ENCODE data around the gene LBR. TPM values are rescaled to one million over a fixed set of nuclear protein-coding genes. Genes with fewer than 3 reads are reported as not detected.
"Not testable (repeated sequence)": the region's sequence is repeated elsewhere in the genome, so short reads cannot be mapped to it uniquely, and the experiment has no call there.

LBR gene
- 189 and 195 TPM in 2 replicates for total RNA-seq

DNA sequence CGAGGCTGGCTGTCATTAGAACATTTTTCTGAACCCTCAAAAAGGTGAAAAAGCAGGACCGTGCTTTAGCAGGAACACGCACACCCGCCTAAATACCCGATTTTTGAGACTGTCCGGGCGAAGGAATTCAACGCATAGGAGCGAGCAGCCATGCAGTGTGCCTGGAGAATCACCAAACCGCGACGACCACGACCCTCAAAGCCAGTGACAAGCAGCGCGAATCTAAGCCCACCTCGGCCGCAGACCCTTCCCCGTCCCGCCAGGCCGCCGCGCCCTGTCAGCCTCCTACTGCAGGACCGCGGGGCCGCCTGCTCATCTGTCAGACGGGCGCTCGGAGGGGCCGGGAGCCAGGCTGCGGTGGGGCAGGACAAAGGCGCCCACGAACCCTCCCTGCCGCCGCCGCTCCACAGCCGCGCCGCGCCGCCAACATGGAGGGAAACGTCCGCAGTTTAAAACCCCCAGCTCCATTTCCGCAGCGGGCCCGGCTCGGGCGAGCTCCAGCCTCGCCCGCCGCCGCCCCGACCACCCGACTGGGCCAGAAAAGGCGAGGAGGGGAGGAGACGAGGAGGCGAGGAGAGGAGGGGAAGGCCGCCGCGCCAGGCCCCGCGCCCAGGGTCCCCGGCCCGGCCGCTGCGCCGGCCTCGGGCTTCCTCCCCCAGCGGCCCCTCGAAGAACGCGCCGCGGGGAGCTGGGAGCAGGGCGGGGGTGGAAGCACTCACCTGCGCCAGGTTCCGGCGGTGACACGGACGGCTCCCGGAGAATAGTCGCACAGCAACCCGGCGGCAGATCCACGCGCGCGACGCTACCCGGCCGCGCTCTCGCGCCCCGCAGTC lies at the start of gene LBR:
TSS of gene LBR (minus strand) at position 804 of the 833 bp plus-strand sequence. CDS start 3,963 bp downstream, outside the sequence.
- peak; percentile 86 for DNase-seq
- Mint-ChIP-seq H3K4me3 (peak within 1 kb of the TSS; percentile 90), H3K36me3 (ENCODE audit: low read depth) (peaks cover 24% of the 10 kb centered on the region), H3K27ac (peak within 1 kb of the TSS; percentile 95), H3K4me1 (peaks cover 57% of the 10 kb centered on the region), H3K9me3 (no peaks in the 10 kb centered on the region), H3K27me3 (no peaks in the 10 kb centered on the region)
- intact Hi-C loops (cut with micrococcal nuclease): loop anchor here (1.0 to 5.0 kb wide), 10 partner anchors 18 to 1045 kb away; partner anchors contain the start of genes H3-3A, PARP1, PYCR2 and SDE2

DNA sequence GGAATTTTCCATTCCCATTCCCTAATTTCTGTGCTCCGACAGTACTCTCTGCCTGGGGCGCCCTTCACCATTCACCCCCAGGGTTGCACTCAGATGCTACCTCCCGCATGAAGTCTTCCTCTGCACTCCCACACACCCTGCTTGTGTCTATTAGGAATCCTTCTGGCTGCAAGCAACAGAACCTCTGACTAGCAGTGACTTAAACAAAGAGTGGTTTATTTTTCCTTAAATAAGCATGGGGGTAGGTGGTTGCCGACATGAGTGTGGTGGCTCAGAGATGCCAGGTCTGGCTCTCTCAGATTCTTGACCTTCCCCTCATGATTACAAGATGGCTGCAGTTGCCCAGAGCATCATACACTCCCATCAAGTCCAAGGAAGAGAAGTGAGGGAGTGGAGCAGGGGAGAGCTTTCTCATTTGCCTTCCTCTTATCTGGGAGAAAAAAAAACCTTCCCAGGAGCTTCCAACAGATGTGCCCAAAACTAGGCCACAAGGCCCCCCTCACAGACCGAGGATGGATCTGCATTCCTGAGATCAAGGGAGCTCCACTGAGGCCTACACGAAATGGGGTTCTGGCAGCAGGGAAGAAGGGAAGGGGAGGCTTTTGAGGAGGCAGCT lies 49.6 kb upstream of the LBR start:
- no peaks in the 10 kb centered on the region for H3K36me3 Mint-ChIP-seq (ENCODE audit: low read depth)
- peak overlapping the region; percentile 45 for H3K27ac Mint-ChIP-seq
- no peaks in the 10 kb centered on the region for H3K9me3 Mint-ChIP-seq
- peak overlapping the region; percentile 15 for H3K4me3 Mint-ChIP-seq
- peaks cover 3% of the 10 kb centered on the region for H3K27me3 Mint-ChIP-seq
- intact Hi-C loops (cut with micrococcal nuclease): no loop called here
- H3K4me1 Mint-ChIP-seq: peaks cover 38% of the 10 kb centered on the region
- DNase-seq: peak; percentile 48

DNA sequence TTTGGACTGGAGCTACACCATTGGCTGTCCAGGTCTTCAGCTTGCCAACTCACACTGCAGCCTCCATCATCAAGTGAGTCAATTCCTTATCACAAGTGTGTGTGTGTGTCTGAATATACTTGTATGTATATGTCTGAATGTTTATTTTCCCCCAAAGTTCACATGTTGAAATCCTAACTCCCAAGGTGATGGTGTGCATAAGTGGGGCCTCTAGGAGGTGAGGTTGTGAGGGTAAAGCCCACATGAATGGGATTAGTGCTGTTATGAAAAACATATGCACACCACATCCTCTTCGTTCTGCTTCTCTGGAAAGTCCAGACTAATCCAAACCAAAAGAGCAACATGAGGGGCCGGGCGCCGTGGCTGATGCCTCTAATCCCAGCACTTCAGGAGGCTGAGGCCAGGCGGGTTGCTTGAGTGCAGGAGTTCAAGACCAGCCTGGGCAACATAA lies 48.7 kb upstream of the LBR start:
- peak overlapping the region; percentile 9 for H3K4me3 Mint-ChIP-seq
- H3K4me1 Mint-ChIP-seq: peaks cover 38% of the 10 kb centered on the region
- peak; percentile 70 for DNase-seq

DNA sequence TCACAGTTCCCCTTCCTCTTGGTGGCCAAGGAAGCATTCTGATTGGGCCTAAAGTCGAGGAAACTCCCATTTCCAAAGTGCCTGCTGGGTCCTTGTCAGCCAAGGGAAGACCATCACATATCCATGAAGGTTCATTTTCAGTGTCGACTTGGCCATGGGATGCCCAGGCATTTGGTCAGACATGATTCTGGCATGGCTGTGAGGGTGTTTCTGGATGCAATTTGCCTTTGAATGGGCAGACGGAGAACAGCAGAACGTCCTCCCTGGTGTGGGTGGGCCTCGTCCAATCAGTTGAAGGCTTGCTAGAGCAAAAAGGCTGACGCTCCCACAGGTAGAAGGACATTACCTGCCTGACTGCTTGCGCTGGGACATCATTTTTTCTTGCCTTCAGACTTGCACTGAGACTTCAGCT lies 48.3 kb upstream of the LBR start:
- H3K9me3 Mint-ChIP-seq: no peaks in the 10 kb centered on the region

More for the DNA sequence above, 48.7 kb upstream of the LBR start:
- no peaks in the 10 kb centered on the region for H3K36me3 Mint-ChIP-seq (ENCODE audit: low read depth)
- peak overlapping the region; percentile 68 for H3K27ac Mint-ChIP-seq
- peaks cover 2% of the 10 kb centered on the region for H3K27me3 Mint-ChIP-seq
- intact Hi-C loops (cut with micrococcal nuclease): no loop called here
- H3K9me3 Mint-ChIP-seq: no peaks in the 10 kb centered on the region

DNA sequence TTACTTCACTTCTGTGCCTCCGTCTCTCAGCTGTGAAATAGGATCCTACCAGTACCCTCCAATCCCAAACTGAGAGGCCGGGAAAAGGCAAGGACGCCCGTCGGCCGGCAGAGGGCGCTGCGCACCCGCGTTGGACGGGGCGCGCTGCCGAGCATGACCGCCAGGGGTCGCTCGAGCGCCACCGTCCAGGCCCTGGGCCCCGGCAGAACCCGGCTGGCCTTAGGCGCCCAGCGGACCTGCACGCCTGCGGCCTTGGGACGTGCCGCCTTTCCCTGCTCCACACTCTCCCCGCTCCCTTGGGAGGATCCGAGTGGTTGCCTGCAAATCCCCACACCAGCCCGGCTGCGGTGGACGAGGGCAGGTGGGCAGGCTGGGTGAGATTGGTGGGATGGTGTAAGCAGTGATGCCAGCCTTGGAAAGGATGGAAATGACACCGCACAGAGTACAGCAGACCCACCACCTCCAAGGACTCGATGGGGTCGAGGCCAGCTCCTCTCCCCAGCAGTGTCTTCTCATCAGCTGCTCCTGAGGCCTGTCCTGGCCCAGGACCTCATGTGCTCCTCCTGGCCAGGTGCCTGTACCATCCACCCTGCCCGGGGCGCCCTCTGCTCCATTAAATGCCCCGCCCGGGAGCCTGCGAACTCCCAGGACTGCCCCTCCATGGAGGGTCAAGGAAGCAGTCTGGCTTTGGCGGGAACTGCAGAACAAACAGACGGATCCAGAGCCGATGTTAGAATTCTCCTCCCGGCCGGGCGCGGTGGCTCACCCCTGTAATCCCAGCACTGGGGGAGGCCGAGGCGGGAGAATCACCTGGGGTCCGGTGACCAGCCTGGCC lies 47.4 kb upstream of the LBR start:
- H3K27ac Mint-ChIP-seq: no peak overlapping the region

More for the DNA sequence above, 48.3 kb upstream of the LBR start:
- Mint-ChIP-seq H3K27ac (peak overlapping the region; percentile 68), H3K4me1 (peaks cover 38% of the 10 kb centered on the region), H3K36me3 (ENCODE audit: low read depth) (no peaks in the 10 kb centered on the region), H3K27me3 (peaks cover 2% of the 10 kb centered on the region), H3K4me3 (no peak overlapping the region)
- intact Hi-C loops (cut with micrococcal nuclease): no loop called here
- DNase-seq: no peak

DNA sequence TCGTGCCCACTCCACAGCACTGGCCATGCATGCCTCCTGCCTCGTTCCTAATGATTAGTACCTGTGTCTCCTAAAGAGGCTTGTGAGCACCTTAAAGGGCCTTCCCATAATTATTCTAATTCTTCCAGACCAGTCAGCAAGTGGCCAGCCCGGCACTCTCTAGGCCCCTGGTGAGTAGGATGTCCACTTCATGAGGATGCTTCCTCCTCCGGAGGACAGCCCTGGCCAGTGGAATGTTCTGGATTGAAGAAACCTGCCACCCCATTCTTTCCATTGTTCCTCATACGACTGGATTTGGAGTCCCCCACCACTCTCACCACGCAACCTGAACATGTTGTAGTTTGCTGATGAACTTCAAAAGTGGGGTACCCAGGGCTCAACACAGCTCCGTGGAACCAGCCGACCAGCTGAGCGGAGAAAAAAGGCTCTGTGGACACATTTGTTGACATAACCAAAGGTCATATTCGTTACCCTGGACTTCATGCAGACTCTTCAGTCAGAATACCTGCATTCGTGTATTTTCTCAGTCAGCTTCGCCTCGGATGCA lies 46.7 kb upstream of the LBR start:
- Mint-ChIP-seq H3K27ac (peak overlapping the region; percentile 41), H3K4me3 (no peak overlapping the region), H3K36me3 (ENCODE audit: low read depth) (no peaks in the 10 kb centered on the region), H3K9me3 (no peaks in the 10 kb centered on the region), H3K27me3 (no peaks in the 10 kb centered on the region), H3K4me1 (peaks cover 38% of the 10 kb centered on the region)
- DNase-seq: no peak
- intact Hi-C loops (cut with micrococcal nuclease): loop anchor here (2.0 kb wide), 2 partner anchors 178 to 302 kb away; partner anchors contain the start of genes ENAH and SRP9

More for the DNA sequence above, 47.4 kb upstream of the LBR start:
- peak; percentile 93 for DNase-seq
- intact Hi-C loops (cut with micrococcal nuclease): loop anchor here (1.0 to 2.0 kb wide), 5 partner anchors 79 to 501 kb away; partner anchors contain the start of genes ENAH and SRP9
- Mint-ChIP-seq H3K36me3 (ENCODE audit: low read depth) (no peaks in the 10 kb centered on the region), H3K9me3 (no peaks in the 10 kb centered on the region), H3K4me3 (no peak overlapping the region), H3K27me3 (no peaks in the 10 kb centered on the region), H3K4me1 (peaks cover 38% of the 10 kb centered on the region)

DNA sequence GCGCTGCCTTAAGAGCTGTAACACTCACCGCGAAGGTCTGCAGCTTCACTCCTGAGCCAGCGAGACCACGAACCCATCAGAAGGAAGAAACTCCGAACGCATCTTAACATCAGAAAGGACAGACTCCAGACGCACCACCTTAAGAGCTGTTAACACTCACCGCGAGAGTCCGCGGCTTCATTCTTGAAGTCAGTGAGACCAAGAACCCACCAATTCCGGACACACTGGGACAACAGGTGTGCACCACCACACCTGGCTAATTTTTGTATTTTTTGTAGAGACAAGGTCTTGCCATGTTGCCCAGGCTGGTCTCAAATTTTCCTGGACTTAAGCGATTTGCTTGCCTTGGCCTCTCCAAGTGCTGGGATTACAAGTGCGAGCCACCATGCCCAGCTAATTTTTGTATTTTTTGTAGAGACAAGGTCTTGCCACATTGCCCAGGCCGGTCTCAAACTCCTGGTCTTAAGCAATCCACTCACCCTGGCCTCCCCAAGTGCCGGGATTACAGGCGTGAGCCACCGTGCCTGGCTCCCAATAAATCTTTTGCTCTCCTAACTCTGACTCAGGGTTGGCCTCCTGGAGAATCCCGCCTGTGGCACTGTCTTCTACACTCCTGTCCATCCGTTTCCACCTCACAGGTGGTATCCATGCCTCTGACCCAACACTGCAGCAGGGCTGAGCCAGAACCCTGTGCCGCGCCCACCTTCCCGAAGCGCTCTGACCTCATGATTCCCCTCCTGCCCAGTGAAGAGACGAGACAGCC lies 46.0 kb upstream of the LBR start:
- Mint-ChIP-seq H3K27ac (peak overlapping the region; percentile 17), H3K4me1 (peaks cover 44% of the 10 kb centered on the region)
- DNase-seq: peak; percentile 62
- intact Hi-C loops (cut with micrococcal nuclease): loop anchor here (2.0 kb wide), 2 partner anchors 179 to 303 kb away; partner anchors contain the start of genes ENAH and SRP9
- H3K4me3 Mint-ChIP-seq; H3K9me3 Mint-ChIP-seq; H3K36me3 Mint-ChIP-seq (ENCODE audit: low read depth); H3K27me3 Mint-ChIP-seq: not testable (repeated sequence)

DNA sequence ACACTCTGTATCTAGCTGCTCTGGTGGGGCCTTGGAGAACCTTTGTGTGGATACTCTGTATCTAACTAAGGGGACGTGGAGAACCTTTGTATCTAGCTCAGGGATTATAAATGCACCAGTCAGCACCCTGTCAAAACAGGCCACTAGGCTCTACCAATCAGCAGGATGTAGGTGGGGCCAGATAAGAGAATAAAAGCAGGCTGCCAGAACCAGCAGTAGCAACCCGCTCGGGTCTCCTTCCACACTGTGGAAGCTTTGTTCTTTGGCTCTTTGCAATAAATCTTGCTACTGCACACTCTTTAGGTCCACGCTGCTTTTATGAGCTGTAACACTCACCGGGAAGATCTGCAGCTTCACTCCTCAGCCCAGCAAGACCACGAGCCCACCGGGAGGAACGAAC lies 45.4 kb upstream of the LBR start:
- DNase-seq: peak; percentile 70
- peaks cover 50% of the 10 kb centered on the region for H3K4me1 Mint-ChIP-seq
- H3K27ac Mint-ChIP-seq: peak overlapping the region; percentile 17
- H3K4me3 Mint-ChIP-seq; intact Hi-C loops (cut with micrococcal nuclease); H3K27me3 Mint-ChIP-seq; H3K9me3 Mint-ChIP-seq; H3K36me3 Mint-ChIP-seq (ENCODE audit: low read depth): not testable (repeated sequence)

DNA sequence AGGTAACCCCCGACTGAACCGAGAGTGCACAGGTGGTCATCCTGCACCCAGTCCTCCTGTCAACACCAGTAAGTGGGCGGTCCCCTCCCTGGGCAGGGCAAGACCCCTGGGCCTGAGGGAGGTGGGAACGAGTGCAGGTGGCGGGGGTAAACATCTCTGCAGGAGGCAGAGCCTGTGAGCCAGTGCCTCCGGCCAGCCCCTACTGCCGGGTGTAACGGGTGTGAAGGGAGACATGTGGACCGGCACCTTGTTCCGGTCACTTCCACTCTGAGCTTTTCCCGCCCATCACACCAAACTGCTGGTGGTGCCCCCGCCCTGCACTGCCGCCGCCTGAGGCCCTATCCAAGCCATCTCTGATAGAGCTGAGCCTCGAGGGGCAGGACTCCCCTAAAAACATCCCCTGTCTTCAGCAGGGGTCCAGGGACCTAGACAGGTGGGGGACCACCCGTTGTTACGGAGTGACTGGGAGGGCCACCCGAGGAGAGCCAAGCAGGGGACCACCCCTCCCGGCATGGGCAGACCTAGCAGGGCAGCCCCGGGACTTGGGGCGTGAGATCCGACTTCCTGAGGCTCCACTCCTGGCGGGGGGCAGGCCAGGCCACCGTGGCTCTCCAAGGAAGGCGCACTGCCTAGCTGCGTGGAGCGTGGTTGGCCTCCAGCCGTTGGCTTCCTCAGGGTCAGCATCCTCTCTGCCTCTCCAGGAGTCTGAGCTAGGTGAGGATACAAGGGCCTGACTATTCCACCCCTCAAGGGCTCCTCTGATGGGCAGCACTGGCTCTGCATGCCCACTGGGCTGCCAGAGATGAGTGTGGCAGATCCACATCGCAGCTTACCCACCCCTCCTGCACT lies 43.8 kb upstream of the LBR start:
- H3K36me3 Mint-ChIP-seq (ENCODE audit: low read depth): no peaks in the 10 kb centered on the region
- DNase-seq: no peak
- intact Hi-C loops (cut with micrococcal nuclease): no loop called here
- H3K4me3 Mint-ChIP-seq: no peak overlapping the region
- H3K27ac Mint-ChIP-seq: no peak overlapping the region
- no peaks in the 10 kb centered on the region for H3K27me3 Mint-ChIP-seq
- no peaks in the 10 kb centered on the region for H3K9me3 Mint-ChIP-seq
- H3K4me1 Mint-ChIP-seq: peaks cover 40% of the 10 kb centered on the region

DNA sequence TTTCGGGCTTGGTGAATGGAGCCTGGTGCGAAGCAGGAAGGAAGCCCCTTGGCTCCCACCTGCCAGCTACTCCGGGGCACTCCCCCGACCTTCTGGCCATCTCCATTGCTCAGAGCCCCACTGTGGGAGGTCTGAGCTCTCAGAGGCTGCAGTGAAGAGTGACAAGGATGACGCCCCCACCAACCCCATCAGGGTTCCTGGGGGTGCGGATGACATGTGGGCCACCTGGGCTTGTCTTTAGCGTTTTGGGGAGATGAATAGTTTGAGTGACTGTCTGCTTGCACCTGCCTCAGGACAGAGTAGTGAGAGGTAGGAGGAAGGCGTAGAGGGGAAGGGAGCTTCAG lies 43.2 kb upstream of the LBR start:
- no peak overlapping the region for H3K4me3 Mint-ChIP-seq
- H3K36me3 Mint-ChIP-seq (ENCODE audit: low read depth): no peaks in the 10 kb centered on the region
- peaks cover 36% of the 10 kb centered on the region for H3K4me1 Mint-ChIP-seq
- no peak overlapping the region for H3K27ac Mint-ChIP-seq
- no peaks in the 10 kb centered on the region for H3K27me3 Mint-ChIP-seq
- intact Hi-C loops (cut with micrococcal nuclease): no loop called here
- no peaks in the 10 kb centered on the region for H3K9me3 Mint-ChIP-seq
- DNase-seq: no peak

DNA sequence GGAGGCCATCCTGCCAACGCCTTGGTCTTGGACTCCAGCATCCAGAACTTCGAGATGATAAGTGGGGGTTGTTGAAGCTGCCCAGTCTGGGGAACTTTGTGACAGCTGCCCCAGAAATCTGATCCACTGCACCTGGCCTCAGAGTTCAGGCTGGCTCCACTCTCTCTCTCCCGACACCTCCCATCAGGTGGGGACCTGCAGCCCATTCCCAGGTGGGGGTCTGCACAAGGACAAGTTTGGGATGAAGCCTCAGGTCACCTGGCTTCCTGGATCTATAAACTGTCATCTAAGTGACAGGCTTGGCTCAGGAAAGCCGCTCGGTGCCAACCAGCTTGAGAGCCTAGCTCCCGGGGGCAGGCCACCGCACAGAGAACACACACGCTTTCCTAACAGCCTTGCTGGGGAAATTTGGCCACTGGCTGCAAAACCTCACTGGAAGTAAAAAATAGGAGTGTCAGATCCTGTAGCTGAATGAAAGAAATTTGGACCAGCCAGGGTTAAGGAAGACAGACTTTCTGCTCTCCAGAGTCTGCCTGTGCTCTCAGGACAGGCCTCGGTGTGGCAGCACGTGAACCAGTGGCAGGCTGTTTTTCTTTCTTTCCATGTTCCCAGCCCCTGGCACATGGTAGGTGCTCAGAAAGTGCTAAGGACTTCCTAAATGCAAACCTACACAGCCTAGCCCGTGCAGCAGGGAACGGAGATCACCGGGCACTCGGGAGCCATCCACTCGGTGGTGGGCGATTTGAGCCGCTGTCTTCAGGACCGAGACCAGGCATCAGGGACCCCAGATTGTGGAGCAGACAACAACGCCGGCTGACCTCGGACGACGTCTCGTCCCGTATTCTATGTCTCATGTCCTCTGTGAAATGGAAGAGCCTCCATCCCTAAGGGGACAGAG lies 42.6 kb upstream of the LBR start:
- Mint-ChIP-seq H3K27me3 (no peaks in the 10 kb centered on the region), H3K36me3 (ENCODE audit: low read depth) (no peaks in the 10 kb centered on the region), H3K4me3 (no peak overlapping the region), H3K9me3 (no peaks in the 10 kb centered on the region), H3K27ac (no peak overlapping the region), H3K4me1 (peaks cover 37% of the 10 kb centered on the region)
- intact Hi-C loops (cut with micrococcal nuclease): no loop called here
- no peak for DNase-seq
